OCI-LY7 (cell line): ENCODE data around the gene C10orf62. TPM values are rescaled to one million over a fixed set of nuclear protein-coding genes. Genes with fewer than 3 reads are reported as not detected.

ENCODE experiments used
- BruUV-seq: library from RNA; stranded (reverse); fragments of 400-500 nt; replicated peaks from 2 replicates; lab custom pipeline; 2021; lab: Mats Ljungman, UMichigan
- CTCF ChIA-PET: fragments of 300-600 bp; sonication (Branson Sonifier 250); formaldehyde crosslinking; loops from one replicate; lab custom pipeline; 2022; ENCODE audit warnings: antibody characterized with exemption; ENCODE audit not compliant: unreplicated experiment; lab: Charles Lee
- POLR2A ChIA-PET: fragments of 300-600 bp; sonication (Branson Sonifier 250); formaldehyde crosslinking; loops from one replicate; lab custom pipeline; 2022; ENCODE audit warnings: antibody characterized with exemption; lab: Charles Lee
- DNase-seq: peaks from one replicate; pipeline ENCODE4 v3.0.0-alpha.2; 2015; ENCODE audit warnings: low spot score
- H2AFZ ChIP-seq: fragments of 200-600 bp; sonication (generic), shearing (Covaris generic); 2 replicates; pipeline ENCODE4 v1.6.1; 2014; ENCODE audit warnings: mild to moderate bottlenecking, antibody characterized with exemption, low read length, moderate library complexity
- H3K27ac ChIP-seq: fragments of 200-600 bp; sonication (generic); 2 replicates; pipeline ENCODE4 v1.5.1; 2014; ENCODE audit warnings: mixed run types, low read depth, mild to moderate bottlenecking, moderate library complexity, low read length, inconsistent platforms; ENCODE audit not compliant: poor library complexity, severe bottlenecking
- H3K36me3 ChIP-seq: fragments of 200-600 bp; sonication (generic); 2 replicates; pipeline ENCODE4 v1.6.1; 2014; ENCODE audit warnings: mild to moderate bottlenecking, antibody characterized with exemption, low read length, moderate library complexity, mixed read lengths; ENCODE audit not compliant: insufficient read depth
- H3K4me1 ChIP-seq: fragments of 200-600 bp; sonication (generic); 2 replicates; pipeline ENCODE4 v1.5.1; 2014; ENCODE audit warnings: mild to moderate bottlenecking, low read length; ENCODE audit not compliant: insufficient read depth, poor library complexity, severe bottlenecking
- H3K4me2 ChIP-seq: fragments of 200-600 bp; sonication (generic); 2 replicates; pipeline ENCODE4 v1.6.1; 2014; ENCODE audit warnings: mild to moderate bottlenecking, low read length
- H3K4me3 ChIP-seq: fragments of 200-600 bp; sonication (generic); 2 replicates; pipeline ENCODE4 v1.5.1; 2014; ENCODE audit warnings: mild to moderate bottlenecking, low read depth, low read length; ENCODE audit not compliant: poor library complexity, severe bottlenecking
- H3K79me2 ChIP-seq: fragments of 200-600 bp; sonication (generic); 2 replicates; pipeline ENCODE4 v1.6.1; 2016; ENCODE audit warnings: low read depth, mild to moderate bottlenecking, low read length, moderate library complexity, mixed read lengths; ENCODE audit not compliant: insufficient read depth
- H3K9me2 ChIP-seq: fragments of 200-600 bp; sonication (generic); 2 replicates; pipeline ENCODE4 v1.6.1; 2016; ENCODE audit warnings: mild to moderate bottlenecking, low read length, mixed read lengths; ENCODE audit not compliant: insufficient read depth
- H3K9me3 ChIP-seq: fragments of 200-600 bp; sonication (generic); 2 replicates; pipeline ENCODE4 v1.6.1; 2014; ENCODE audit warnings: mild to moderate bottlenecking, mixed run types, low read length, mixed read lengths
- H4K20me1 ChIP-seq: fragments of 200-600 bp; sonication (generic); 2 replicates; pipeline ENCODE4 v1.6.1; 2014; ENCODE audit warnings: mild to moderate bottlenecking, antibody characterized with exemption, low read length, moderate library complexity, mixed read lengths; ENCODE audit not compliant: insufficient read depth
- CTCF ChIP-seq: fragments of 200-600 bp; sonication (generic); conservative IDR thresholded peaks from 2 replicates; pipeline ENCODE4 v1.5.1; 2014; ENCODE audit warnings: mild to moderate bottlenecking, antibody characterized with exemption, low read length, moderate library complexity, mixed read lengths
- EZH2phosphoT487 ChIP-seq: fragments of 200-600 bp; sonication (generic); IDR thresholded peaks from 2 replicates; pipeline ENCODE4 v1.6.1; 2018; ENCODE audit warnings: low read depth, borderline replicate concordance, mild to moderate bottlenecking, mixed run types, antibody characterized with exemption, low read length, moderate library complexity, mixed read lengths
- intact Hi-C: fragments of 100-400 bp; cut with micrococcal nuclease; formaldehyde crosslinking; loops from one replicate; pipeline ENCODE4 v1.10.0; 2022; ENCODE audit not compliant: unreplicated experiment
- total RNA-seq, 2 experiments: library from RNA; depleted of rRNA in 1 of 2; stranded (reverse); fragments of >200 nt in 1 of 2; shearing (Covaris generic) in 1 of 2; gene quantifications; 2 replicates each; pipeline ENCODE4 v1.2.3, GENCODE V29; 2014 to 2022

C10orf62 gene
- total RNA-seq, 2 experiments from 2014 or later, result not detected

- BruUV-seq, result no TSS peak
- no peaks in the 10 kb centered on the region for H3K36me3 ChIP-seq
- no peak for DNase-seq
- H3K9me3 ChIP-seq, result 0 out of 2 replicates have a peak, but pooled peaks cover 4% of the 10 kb centered on the region
- H4K20me1 ChIP-seq, result no peaks in the 10 kb centered on the region
- no peaks in the 10 kb centered on the region for H3K4me1 ChIP-seq
- ChIA-PET CTCF (no interaction called here), POLR2A (no interaction called here)
- H3K27ac ChIP-seq, result no peak overlapping the region
- H2AFZ ChIP-seq, result no peak overlapping the region
- H3K4me3 ChIP-seq, result no peak overlapping the region
- no peak for TF ChIP-seq CTCF
- TF ChIP-seq EZH2phosphoT487, result no peak
- H3K79me2 ChIP-seq, result no peaks in the 10 kb centered on the region
- H3K4me2 ChIP-seq, result no peak overlapping the region
- intact Hi-C loops, result no loop called here
- H3K9me2 ChIP-seq, result no peaks in the 10 kb centered on the region
Observed at GRCh38 chr10:97564776-97565175, 24.7 kb upstream of the C10orf62 start.

GRCh38 chr10:97566336-97566996, 23.1 kb upstream of the C10orf62 start:
- no TSS peak for BruUV-seq
- intact Hi-C loops, result no loop called here
- H2AFZ ChIP-seq, result no peak overlapping the region
- no peak for DNase-seq
- no peaks in the 10 kb centered on the region for H3K4me1 ChIP-seq
- no peak overlapping the region for H3K27ac ChIP-seq
- no peaks in the 10 kb centered on the region for H3K36me3 ChIP-seq
- H3K4me2 ChIP-seq, result no peak overlapping the region
- no peak for TF ChIP-seq EZH2phosphoT487
- no peak for TF ChIP-seq CTCF
- no peaks in the 10 kb centered on the region for H4K20me1 ChIP-seq
- POLR2A ChIA-PET, result no interaction called here
- no peaks in the 10 kb centered on the region for H3K9me2 ChIP-seq
- H3K79me2 ChIP-seq, result no peaks in the 10 kb centered on the region
- CTCF ChIA-PET, result interaction anchor here (0.6 kb wide), 2 partner anchors 59 to 67 kb away, joined by 3 to 4 read pairs; no protein-coding TSS in a partner anchor
- H3K4me3 ChIP-seq, result no peak overlapping the region
- H3K9me3 ChIP-seq, result 0 out of 2 replicates have a peak, but pooled peaks cover 4% of the 10 kb centered on the region

GRCh38 chr10:97567891-97568290, 21.6 kb upstream of the C10orf62 start:
- CTCF ChIA-PET, result no interaction called here
- Histone ChIP-seq H3K4me1 (no peaks in the 10 kb centered on the region), H3K9me2 (no peaks in the 10 kb centered on the region), H3K79me2 (no peaks in the 10 kb centered on the region), H3K4me3 (no peak overlapping the region), H3K9me3 (no peaks in the 10 kb centered on the region), H3K27ac (no peak overlapping the region), H3K4me2 (no peak overlapping the region), H4K20me1 (no peaks in the 10 kb centered on the region), H3K36me3 (no peaks in the 10 kb centered on the region), H2AFZ (no peak overlapping the region)
- TF ChIP-seq EZH2phosphoT487 (no peak), CTCF (no peak)
- intact Hi-C loops, result no loop called here
- no TSS peak for BruUV-seq
- DNase-seq, result no peak
- POLR2A ChIA-PET, result interaction anchor here (1.1 kb wide), 1 partner anchor 167 kb away, joined by 5 read pairs; no protein-coding TSS in a partner anchor
